Measurements from ENCODE around the gene KIF4A.
"Not testable (repeated sequence)": the region's sequence is repeated elsewhere in the genome, so short reads cannot be mapped to it uniquely, and the experiment has no call there.

KIF4A gene, protein sequence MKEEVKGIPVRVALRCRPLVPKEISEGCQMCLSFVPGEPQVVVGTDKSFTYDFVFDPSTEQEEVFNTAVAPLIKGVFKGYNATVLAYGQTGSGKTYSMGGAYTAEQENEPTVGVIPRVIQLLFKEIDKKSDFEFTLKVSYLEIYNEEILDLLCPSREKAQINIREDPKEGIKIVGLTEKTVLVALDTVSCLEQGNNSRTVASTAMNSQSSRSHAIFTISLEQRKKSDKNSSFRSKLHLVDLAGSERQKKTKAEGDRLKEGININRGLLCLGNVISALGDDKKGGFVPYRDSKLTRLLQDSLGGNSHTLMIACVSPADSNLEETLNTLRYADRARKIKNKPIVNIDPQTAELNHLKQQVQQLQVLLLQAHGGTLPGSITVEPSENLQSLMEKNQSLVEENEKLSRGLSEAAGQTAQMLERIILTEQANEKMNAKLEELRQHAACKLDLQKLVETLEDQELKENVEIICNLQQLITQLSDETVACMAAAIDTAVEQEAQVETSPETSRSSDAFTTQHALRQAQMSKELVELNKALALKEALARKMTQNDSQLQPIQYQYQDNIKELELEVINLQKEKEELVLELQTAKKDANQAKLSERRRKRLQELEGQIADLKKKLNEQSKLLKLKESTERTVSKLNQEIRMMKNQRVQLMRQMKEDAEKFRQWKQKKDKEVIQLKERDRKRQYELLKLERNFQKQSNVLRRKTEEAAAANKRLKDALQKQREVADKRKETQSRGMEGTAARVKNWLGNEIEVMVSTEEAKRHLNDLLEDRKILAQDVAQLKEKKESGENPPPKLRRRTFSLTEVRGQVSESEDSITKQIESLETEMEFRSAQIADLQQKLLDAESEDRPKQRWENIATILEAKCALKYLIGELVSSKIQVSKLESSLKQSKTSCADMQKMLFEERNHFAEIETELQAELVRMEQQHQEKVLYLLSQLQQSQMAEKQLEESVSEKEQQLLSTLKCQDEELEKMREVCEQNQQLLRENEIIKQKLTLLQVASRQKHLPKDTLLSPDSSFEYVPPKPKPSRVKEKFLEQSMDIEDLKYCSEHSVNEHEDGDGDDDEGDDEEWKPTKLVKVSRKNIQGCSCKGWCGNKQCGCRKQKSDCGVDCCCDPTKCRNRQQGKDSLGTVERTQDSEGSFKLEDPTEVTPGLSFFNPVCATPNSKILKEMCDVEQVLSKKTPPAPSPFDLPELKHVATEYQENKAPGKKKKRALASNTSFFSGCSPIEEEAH

DNA sequence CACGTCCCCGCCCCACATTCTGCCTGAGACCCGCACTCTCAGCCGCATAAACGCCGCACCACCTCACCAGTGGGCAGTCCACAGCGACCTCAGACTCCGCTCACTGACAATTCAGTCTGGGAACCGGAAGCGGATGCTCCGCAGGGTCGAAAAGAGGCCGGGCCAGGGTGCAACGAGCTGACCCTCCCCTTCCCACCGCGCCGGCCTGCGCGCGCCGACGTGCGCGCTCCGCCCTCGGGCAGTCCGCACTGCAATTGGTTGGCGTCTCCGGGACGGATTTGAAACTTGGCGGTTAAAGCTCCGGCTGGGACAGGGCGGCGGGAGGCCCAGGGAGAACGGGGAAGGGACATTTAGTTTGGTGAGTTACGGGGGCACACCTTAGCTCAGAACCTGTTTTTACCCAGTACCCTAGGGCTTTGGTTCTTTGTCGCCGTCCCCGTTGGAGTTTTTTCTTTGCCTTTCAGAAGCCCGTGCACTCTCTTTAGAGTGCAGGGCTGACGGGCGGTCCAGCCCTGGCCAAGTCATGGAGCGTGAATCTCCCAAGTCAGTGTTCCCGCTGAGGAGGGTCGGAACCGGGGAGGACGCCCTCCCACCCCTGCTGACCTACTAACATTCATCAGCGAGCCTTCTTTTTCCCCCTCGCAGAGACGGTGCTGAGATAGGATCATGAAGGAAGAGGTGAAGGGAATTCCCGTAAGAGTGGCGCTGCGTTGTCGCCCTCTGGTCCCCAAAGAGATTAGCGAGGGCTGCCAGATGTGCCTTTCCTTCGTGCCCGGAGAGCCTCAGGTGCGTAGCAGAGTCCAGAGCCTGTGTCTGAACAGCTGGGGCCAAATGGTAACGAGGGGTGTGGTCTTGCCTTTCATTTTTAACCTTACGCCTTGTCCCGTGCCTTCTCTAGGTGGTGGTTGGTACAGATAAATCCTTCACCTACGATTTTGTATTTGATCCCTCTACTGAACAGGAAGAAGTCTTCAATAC, at the start of gene KIF4A, which contains the start of gene PDZD11:
TSS of gene KIF4A (plus strand) at position 312 of the 978 bp plus-strand sequence. CDS start at position 667, 355 bp downstream.
TSS of gene PDZD11 (minus strand) at position 135 of the 978 bp plus-strand sequence. CDS start 586 bp downstream, outside the sequence.
- DNase-seq, result peak; percentile 58

DNA sequence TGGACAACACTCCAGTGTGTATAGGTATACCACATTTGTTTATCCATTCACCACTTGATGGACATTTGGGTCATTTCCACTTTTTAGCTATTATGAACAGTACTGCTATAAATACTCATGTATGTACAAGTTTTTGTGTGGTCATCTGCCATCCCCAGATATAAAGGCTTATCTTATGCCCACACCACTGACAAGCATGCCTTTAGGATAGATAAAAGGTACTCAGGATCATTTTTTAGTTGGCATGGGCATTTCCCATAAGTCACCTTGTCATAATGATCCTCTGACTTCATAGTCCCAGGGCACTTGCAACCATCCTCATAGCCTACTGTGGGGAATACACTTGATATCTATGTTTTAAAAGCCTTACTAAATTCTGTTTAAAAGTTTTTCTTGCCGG, 49.2 kb upstream of the KIF4A start:
- no peak for DNase-seq

DNA sequence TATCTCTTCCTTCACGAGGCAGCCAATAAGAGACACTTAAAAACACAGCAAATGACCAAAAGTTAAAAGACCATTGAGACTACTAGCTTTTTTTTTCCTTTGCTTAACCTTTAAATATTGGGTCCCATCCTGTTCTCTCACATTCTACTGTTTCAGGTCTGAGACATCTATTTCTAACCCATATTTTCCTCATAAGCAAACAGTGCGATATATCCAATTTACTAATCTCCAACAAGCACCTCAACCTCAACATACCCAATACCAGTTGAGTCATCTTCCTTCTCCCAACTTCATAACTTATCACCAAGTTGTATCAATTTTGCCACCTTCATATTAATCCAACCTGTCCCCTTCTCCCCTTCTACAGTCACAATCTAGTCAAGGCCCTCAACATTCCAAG, 48.4 kb upstream of the KIF4A start:
- no peak for DNase-seq

DNA sequence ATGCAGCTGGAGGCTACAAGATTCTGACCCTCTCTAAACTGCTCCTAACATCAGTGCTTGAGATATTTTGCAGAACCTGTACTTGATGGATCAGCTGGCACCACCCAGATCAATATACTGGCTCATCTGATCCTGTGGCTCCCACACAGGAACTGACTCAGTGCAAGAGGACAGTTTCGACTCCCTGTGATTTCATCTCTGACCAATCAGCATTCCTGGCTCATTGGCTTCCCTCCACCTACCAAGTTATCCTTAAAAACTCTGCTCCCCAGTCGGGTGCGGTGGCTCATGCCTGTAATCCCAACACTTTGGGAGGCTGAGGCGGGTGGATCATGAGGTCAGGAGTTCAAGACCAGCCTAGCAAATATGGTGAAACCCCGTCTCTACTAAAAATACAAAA, 46.3 kb upstream of the KIF4A start:
- DNase-seq, result not testable (repeated sequence)

DNA sequence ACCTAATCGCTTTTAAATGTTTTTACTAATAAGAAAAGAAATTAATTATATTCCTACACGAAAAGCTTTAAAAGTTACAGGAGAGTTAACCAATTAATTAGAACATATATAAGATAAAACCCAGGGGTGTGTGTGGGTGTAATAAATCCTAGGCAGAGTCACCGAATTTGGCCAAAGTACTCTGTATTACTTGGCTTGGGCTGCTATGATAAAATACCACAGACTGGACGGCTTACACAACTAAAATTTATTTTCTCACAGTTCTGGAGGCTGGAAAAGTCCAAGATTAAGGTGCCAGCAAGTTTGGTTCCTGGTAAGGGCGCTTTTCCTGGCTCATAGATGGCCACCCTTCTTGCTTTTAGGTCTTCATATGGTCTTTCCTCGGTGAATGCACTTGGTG, 45.0 kb upstream of the KIF4A start:
- DNase-seq, result no peak

DNA sequence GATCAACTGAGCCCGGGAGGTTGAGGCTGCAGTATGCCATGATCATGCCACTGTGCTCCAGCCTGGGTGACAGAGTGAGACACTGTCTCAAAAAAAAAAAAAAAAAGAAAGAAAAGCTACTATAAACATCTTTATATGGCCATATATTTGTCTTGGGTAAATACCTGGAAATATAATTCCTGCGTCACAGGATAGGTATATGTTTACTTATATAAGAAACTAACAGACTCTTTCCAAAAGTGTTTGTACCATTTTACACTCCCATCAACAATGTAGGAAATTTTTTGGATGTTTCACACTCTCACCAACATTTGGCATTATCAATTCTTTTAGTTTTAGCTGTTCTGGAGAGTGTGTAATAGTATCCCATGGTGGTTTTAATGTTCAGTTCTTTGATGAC, 42.7 kb upstream of the KIF4A start:
- DNase-seq, result no peak

DNA sequence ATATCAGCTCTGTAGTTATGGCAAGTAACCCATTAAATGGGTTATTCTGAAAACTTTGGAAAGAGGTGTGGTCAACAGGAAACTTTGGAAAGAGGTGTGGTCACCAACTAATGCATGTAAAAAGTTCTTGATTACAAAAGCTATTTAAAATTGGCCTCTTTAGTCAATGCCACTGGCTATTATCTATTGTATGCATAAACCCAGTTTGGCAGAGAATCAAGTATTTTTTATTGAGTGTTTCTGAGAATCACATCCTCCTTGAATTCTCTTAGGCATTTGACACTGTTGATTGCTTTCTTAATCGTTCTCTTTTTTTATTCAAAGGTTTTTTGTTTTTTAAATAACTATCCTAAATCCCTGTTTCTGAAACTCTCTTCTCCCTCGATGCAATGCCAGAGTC, 37.4 kb upstream of the KIF4A start:
- DNase-seq, result no peak

DNA sequence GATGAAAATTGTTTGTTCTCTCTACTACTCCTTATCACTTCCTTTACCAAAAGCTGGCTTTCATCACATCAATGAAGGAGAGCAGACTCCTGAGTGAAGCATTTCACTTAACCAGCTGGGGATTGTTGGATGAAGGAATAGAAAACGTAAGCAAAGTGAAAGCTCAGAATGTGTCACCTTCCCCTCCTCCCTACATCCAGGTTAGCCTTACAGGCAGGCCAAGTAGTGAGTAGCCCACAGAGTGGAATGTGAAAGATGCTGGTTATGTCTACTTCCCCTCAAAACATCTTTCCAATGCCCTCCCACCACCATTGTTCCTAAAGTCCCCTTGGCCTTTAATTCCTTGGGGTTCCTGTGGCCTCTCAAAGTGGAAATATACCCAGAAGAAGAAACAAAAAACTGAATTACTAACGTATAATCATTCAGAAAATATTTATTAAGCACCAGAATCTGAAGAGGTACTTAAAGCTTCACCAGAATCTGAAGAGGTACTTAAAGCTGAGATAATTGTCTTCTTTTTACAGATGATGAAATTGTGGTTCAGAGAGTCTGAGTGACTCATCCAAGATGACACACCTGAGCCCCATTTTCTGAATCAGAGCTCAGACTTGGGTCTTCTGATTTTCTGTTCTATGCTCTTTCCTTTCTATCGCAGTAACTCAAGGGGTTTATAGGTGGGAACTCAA, 36.4 kb upstream of the KIF4A start:
- DNase-seq, result no peak

DNA sequence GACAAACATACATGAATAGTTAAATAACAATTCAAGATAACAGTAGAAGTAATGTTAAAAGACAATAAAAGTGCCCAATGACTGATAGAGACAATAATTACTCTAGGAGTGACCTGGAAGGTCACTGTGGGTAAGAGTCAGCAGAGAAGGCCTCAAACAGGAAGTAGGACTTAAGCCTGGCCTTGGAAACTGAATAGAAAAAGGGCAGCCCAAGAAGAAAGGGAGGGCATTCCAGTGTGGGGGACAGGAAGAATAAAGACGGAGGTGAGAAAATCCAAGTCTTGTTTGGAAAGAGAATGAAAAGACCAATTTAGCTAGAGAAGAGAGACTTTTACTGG, 35.9 kb upstream of the KIF4A start:
- no peak for DNase-seq

DNA sequence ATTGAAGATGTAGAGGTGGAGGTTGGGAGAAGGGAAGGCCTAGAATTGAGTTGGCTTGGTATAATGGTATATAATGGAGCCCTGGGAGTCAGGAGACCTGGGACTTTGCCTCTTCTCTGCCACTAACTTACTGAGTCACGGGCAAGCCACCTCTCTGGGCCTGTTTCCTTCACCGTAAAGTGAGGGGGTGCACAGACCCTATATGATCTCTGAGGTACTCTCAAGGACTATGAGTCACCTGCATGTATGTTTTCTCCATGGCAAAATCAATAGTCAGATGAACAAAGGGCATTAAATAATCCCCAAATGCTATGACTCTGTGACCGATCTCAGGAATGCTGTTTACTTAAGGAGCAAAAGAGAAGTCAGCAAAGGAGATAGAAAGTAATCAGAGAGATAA, 35.0 kb upstream of the KIF4A start:
- DNase-seq, result no peak

DNA sequence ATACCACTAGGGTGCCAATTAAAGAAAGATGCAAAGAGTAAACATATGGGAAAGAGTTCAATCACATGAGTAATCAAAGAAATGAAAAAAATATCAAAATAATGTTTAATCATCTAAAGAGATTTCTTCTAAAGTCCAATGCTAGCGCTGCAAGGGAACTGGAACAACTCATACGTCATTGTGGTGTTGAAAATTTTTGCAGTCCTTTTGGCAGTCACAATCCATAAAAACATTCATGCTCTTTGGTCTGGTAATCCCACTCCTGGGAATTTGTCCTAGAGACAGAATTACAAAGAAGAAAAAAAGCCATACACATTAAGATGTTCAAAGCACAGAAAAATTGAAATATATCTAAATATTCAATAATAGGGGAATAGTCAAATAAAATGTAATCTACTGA, 34.5 kb upstream of the KIF4A start:
- no peak for DNase-seq

DNA sequence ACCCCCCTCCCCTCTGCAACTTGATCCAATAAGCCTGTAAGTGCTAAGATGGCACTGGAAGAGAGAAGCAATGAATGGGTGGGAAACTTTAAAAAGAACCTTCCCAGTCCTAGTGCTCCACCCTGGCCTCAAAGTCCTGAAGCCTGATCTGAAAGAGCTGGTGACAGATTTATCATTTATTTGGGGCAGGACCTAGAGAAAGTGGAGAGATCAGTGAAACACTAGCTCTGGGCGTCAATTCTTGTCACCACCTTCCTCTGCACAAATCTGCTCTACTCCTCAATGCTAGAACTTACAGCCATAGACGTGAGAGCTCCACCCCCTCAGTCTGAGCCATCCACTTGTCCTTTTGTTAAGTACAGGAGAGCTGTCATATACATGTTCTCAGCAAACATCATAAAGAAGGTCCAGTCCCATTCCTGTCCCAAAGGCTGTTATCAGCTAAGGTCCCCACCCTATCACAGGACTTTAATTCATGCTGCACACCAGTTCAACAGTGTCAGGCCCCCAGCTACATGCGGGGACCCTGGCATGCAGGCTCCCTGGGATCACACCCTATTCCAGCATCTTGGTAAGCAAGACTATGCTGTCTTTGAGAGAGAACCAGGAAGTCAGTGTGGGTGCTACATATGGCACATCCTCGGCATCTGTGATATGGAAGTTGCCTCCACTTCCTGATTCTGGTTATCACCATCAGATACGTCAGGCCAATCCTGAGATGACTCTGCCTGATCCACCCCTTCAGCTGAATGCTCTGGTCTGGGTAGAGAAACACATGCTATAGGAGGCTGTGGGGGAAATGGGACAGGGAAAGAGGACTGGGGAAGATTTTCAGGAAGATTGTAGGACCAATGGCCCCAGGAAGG, 32.2 kb upstream of the KIF4A start:
- no peak for DNase-seq

DNA sequence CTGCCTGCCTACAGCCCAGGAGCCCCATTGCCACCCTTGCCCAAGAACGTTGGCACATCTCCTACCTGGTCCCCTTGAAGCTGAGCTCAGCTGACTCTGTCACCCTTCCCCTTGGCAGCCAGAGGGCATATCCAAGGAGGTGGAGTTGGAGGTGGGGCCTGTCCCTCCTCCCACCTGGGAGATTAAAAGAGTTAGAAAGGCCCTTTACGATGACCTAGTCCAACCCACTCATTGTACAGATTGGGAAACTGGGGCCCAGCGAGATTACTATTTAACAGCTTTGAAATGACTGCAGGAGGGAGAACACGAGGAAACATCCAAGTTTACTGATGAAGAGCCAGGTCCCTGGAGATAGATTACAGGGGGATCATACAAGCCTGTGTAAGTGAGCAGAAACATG, 29.8 kb upstream of the KIF4A start, which contains the start of gene P2RY4:
TSS of gene P2RY4 (minus strand) at position 101 of the 400 bp plus-strand sequence. CDS start 580 bp downstream, outside the sequence.
- no peak for DNase-seq

DNA sequence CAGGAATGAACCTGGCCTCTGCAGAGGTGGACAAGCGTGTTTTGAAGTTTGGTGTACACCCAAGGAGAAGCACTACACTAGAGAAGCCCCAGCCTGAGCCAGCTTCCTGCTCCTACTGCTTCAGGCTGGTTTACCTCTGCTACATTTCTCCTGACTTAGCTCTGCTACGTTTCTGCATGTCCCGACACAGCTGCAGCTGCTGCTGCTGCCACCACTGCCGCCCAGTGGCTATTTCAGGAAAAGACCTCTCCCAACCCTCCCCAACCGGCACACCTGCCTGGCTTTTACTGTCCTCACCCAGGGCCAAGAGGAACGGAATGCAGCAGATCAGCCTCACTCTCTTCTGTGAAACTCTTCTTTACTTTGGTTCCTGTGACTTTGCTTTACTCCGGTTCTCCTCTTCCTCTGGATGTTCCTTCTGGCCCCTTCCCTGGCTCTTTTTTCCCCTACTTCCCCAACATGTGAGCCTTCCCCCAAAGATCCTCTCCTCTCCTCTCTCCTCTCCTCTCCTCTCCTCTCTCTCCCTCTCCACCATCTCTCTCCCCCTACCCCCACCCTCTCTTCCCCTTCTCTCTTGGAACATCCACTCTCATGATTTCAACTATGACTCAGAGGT, 26.8 kb upstream of the KIF4A start:
- DNase-seq, result no peak

DNA sequence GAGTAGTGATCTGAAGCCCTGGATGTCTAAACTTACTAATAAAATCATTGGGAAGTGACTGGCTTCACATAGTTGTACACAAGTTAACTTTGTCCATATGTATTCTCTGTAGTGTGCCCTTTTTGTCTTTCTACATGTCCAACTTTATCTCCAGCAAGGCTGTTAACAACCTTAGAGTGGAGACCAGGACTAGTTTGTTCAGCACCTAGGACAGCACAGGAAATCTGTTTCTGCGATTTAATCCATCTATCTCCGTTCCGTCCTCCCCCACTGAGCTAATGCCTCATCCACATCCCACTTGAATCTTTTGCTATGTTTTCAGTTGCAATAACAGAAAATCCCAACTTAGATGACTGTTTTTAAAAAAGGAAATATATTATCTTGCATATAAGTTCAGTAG, 25.1 kb upstream of the KIF4A start:
- DNase-seq, result no peak

DNA sequence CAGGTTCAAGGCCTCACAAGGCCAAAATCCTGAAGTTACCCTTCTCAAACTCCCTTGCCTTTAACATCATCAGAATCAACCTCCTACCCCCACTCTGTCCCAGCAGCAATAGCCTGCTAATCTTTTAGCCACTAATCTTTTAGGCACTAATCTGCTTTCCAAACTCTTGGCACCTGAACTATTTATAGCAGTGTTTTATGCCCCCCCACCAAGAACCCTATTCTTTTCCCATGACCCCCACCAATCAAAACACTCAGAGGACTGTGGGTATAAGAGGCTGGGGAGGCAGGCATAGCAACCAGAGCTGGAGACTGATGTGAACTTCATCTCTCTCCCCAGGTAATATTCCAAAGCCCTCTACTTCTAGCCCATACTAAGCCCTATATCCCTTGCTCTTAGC, 21.9 kb upstream of the KIF4A start, which contains the start of gene ARR3:
TSS of gene ARR3 (plus strand) at position 301 of the 400 bp plus-strand sequence. CDS start 1,052 bp downstream, outside the sequence.
- no peak for DNase-seq

DNA sequence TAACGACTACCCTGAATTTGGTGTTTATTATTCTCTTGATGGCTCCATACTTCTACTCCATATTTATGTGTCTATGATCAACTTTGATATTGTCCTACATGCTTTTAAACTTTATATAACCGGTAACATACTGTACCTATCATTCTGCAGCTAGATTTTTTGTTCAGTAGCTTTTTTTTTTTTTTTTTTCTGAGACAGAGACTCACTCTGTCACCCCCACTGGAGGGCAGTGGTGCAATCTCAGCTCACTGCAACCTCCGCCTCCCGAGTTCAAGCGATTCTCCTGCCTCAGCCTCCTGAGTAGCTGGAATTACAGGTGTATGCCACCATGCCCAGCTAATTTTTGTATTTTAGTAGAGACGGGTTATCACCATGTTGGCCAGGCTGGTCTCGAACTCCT, 15.9 kb upstream of the KIF4A start:
- DNase-seq, result not testable (repeated sequence)

DNA sequence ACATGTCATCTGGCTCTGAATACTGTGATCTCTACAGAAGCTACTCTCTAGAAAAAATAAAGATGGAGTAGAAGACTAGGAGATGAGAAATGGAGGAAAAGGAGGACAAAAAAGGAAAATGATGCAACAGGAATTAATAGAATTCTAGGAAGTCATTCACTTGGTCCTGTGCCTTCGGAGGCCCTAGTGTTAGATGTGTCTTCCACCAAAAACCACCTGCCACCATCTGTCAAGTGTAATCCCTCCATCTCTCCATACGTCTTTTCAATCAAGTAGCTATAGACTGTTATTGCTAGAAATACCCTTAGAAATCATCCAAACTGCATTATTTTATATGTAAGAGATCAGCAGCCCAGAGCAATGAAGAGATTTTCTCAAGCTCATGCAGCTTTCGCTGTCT, 10.8 kb upstream of the KIF4A start:
- no peak for DNase-seq

DNA sequence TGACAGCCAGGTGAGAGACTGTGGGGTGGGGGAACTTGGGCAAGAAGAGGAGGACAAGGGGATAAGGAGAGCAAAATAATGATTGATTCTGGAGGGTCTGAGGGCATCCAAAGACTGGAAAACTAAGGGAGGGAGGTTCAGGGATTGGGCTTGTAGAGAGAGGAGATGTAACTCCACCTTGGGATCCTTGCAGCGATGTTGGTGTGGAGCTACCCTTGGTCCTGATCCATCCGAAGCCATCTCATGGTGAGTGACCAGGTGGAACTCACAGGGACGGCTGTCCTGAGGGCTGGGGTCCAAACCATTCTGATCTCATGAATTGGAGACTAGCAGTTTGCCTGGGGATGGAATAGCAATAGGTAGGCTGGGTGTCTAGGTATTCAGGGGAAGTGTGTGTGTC, 9.3 kb upstream of the KIF4A start:
- DNase-seq, result no peak

DNA sequence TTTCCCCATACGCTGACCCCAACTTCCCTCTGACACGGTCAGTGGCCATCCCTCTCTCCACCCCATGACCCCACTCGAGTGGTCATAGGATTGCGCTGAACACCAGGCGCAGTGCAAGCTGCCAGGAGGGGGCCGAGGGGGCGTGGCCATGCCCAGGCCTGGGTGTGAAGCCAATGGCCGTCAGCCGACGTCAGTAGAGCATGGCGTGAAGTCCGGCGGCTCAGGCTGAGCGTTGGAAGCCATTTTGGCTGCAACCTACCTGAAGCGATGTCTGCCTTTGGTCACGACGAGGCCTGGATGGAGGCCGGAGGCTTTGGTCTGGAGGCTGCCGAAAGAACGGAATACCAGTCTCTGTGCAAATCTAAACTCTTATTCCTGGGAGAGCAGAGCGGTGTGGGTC, 8.0 kb upstream of the KIF4A start, which contains the start of gene RAB41:
TSS of gene RAB41 (plus strand) at position 222 of the 400 bp plus-strand sequence. CDS start at position 268, 46 bp downstream.
- no peak for DNase-seq
